Natural killer cell (primary cell): Measurements from ENCODE around the gene SLC9C1. TPM values are rescaled to one million over a fixed set of nuclear protein-coding genes. Genes with fewer than 3 reads are reported as not detected.

Experiments used
- ATAC-seq, 3 donors: fragments of 150-1000 bp in 2 of 3; fragments of 200-7000 bp in 1 of 3; cut with Tn5 transposase; 1 replicate in 1 of 3; 2 replicates in 2 of 3; pipeline ENCODE4 v1.10.0; 2021; ENCODE audit warnings: mild to moderate bottlenecking in 2 of 3, moderate library complexity in 2 of 3
- DNase-seq, 2 donors: peaks; one replicate each; pipeline versions ENCODE4 v3.0.0 to v3.0.0-alpha.2; 2013 to 2021; ENCODE audit warnings: mixed read lengths in 1 of 2
- H3K27ac ChIP-seq: one replicate; pipeline ENCODE4 v1.5.1; 2013; ENCODE audit warnings: mild to moderate bottlenecking, low read length
- H3K27me3 ChIP-seq: one replicate; pipeline ENCODE4 v1.6.1; 2013; ENCODE audit warnings: low read length; ENCODE audit not compliant: control insufficient read depth, insufficient read depth
- H3K36me3 ChIP-seq: one replicate; pipeline ENCODE4 v1.6.1; 2013; ENCODE audit warnings: low read length; ENCODE audit not compliant: control insufficient read depth, insufficient read depth
- H3K4me1 ChIP-seq: one replicate; pipeline ENCODE4 v1.6.1; 2013; ENCODE audit warnings: low read length; ENCODE audit not compliant: control insufficient read depth, insufficient read depth
- H3K4me3 ChIP-seq: one replicate; pipeline ENCODE4 v1.5.1; 2013; ENCODE audit warnings: low read length
- H3K9me3 ChIP-seq: one replicate; pipeline ENCODE4 v1.6.1; 2013; ENCODE audit warnings: low read length; ENCODE audit not compliant: control insufficient read depth, insufficient read depth
- H3K27ac Mint-ChIP-seq, 2 donors: one replicate each; pipeline ENCODE4 v1.8.0; 2022; ENCODE audit warnings: mild to moderate bottlenecking in 2 of 2, mixed read lengths in 2 of 2, moderate library complexity in 1 of 2
- H3K27me3 Mint-ChIP-seq, 2 donors: one replicate each; pipeline ENCODE4 v1.8.0; 2022; ENCODE audit warnings: low read depth in 2 of 2, mixed read lengths in 2 of 2
- H3K36me3 Mint-ChIP-seq: one replicate; pipeline ENCODE4 v1.8.0; 2022; ENCODE audit warnings: mixed read lengths
- H3K4me1 Mint-ChIP-seq, 2 donors: one replicate each; pipeline ENCODE4 v1.8.0; 2022; ENCODE audit warnings: mixed read lengths in 2 of 2
- H3K4me3 Mint-ChIP-seq: one replicate; pipeline ENCODE4 v1.8.0; 2022; ENCODE audit warnings: mild to moderate bottlenecking, moderate library complexity, mixed read lengths
- H3K9me3 Mint-ChIP-seq, 2 donors: one replicate each; pipeline ENCODE4 v1.8.0; 2022; ENCODE audit warnings: mixed read lengths in 2 of 2
- CTCF ChIP-seq: fragments of 200-600 bp; IDR thresholded peaks from one replicate; pipeline ENCODE4 v1.8.0; 2022; ENCODE audit warnings: antibody characterized with exemption
- whole genome bisulfite sequencing: methylation state at CpG from one replicate; pipeline ENCODE4 v1.1.7; 2013; ENCODE audit warnings: missing lambda C conversion rate; ENCODE audit not compliant: insufficient coverage; 5-methylcytosine and 5-hydroxymethylcytosine counted together
- intact Hi-C: fragments of 100-400 bp; cut with micrococcal nuclease; formaldehyde crosslinking; loops from one replicate; pipeline ENCODE4 v1.14.2; 2022
- total RNA-seq, 4 donors: library from RNA; stranded (reverse); fragments of 120-200 nt in 1 of 4; gene quantifications; one replicate each; pipeline versions ENCODE4 v1.2.3 to v1.2.4, GENCODE V29; 2013 to 2022

SLC9C1 gene
- total RNA-seq, 3 donors from 2014 or later (not counting 1 experiment from before 2014, with no cell fraction given), result not detected

DNA sequence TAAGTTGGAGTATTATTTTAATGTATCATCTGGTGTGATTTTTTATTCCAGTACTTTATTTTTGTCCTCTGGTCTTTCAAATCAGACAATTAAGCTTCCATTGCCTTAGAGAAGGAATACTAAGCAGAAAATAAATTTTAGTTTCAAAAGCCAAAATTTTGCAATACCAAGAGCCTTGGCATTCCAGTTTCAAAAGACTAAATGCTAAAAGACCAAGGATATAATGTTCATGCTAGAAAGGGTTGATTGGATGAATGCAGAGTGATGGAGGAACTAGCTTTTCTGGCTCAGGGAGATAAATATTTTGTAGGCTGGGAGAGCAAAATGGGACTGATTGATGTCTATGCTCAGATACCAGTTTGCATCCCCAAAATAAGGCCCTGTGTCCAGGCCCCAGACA is 45.1 kb upstream of the SLC9C1 start:
- Histone ChIP-seq H3K27me3 (no peaks in the 10 kb centered on the region), H3K4me1 (no peaks in the 10 kb centered on the region), H3K4me3 (no peak overlapping the region), H3K9me3 (no peaks in the 10 kb centered on the region), H3K27ac (no peak overlapping the region), H3K36me3 (no peaks in the 10 kb centered on the region)
- H3K27ac Mint-ChIP-seq, result no peak overlapping the region
- H3K4me1 Mint-ChIP-seq, result no peaks in the 10 kb centered on the region
- DNase-seq (no peak), ATAC-seq (no peak)
- no peaks in the 10 kb centered on the region for H3K36me3 Mint-ChIP-seq
- intact Hi-C loops, result no loop called here
- H3K27me3 Mint-ChIP-seq, result peaks cover 13 to 25% of the 10 kb centered on the region in 2 donors
- no peak for TF ChIP-seq CTCF
- H3K9me3 Mint-ChIP-seq, result no peaks in the 10 kb centered on the region
- no peak overlapping the region for H3K4me3 Mint-ChIP-seq

DNA sequence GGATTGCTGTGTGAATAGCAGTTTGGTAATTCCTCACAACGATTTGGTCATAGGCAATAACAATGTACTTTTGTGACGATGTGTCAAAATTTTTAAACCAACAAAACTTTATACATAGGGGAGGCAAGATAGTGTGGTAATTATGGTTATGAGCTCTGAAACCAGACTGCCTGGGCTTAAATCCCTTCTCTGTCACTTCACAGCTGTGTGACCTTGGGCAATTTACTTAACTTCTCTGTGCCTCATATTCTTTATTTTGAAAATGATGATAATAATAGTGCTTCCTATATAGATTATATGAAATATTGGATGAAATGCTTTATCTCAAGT is 44.7 kb upstream of the SLC9C1 start:
- no peaks in the 10 kb centered on the region for H3K9me3 Mint-ChIP-seq
- intact Hi-C loops, result no loop called here
- TF ChIP-seq CTCF, result no peak
- Histone ChIP-seq H3K36me3 (no peaks in the 10 kb centered on the region), H3K27me3 (no peaks in the 10 kb centered on the region), H3K4me3 (no peak overlapping the region), H3K27ac (no peak overlapping the region), H3K4me1 (no peaks in the 10 kb centered on the region), H3K9me3 (no peaks in the 10 kb centered on the region)
- H3K36me3 Mint-ChIP-seq, result no peaks in the 10 kb centered on the region
- no peak for ATAC-seq
- H3K27me3 Mint-ChIP-seq, result peaks cover 17 to 30% of the 10 kb centered on the region in 2 donors
- no peak overlapping the region for H3K4me3 Mint-ChIP-seq
- H3K27ac Mint-ChIP-seq, result no peak overlapping the region
- DNase-seq, result no peak
- peaks cover 0 to 4% of the 10 kb centered on the region in 2 donors for H3K4me1 Mint-ChIP-seq
- no CpG with 5 or more reads among the region's 2 CpGs for whole genome bisulfite sequencing

- Histone ChIP-seq H3K36me3 (no peaks in the 10 kb centered on the region), H3K27me3 (no peaks in the 10 kb centered on the region), H3K9me3 (no peaks in the 10 kb centered on the region), H3K4me3 (no peak overlapping the region), H3K27ac (no peak overlapping the region), H3K4me1 (peaks cover 5% of the 10 kb centered on the region)
- no peak for TF ChIP-seq CTCF
- WGBS, result 88% methylated on average over 5 of the region's 6 CpGs
- no peaks in the 10 kb centered on the region for H3K36me3 Mint-ChIP-seq
- DNase-seq, result no peak
- no peak overlapping the region for H3K4me3 Mint-ChIP-seq
- intact Hi-C loops, result no loop called here
- no peak for ATAC-seq
- no peak overlapping the region for H3K27ac Mint-ChIP-seq
- no peaks in the 10 kb centered on the region for H3K9me3 Mint-ChIP-seq
- peaks cover 0 to 7% of the 10 kb centered on the region in 2 donors for H3K4me1 Mint-ChIP-seq
- peaks cover 22 to 34% of the 10 kb centered on the region in 2 donors for H3K27me3 Mint-ChIP-seq
Measured at GRCh38 chr3:112338021-112338726, 44.2 kb upstream of the SLC9C1 start.

- H3K27ac ChIP-seq, result no peak overlapping the region
- peaks cover 34 to 39% of the 10 kb centered on the region in 2 donors for H3K27me3 Mint-ChIP-seq
- TF ChIP-seq CTCF, result no peak
Measured at GRCh38 chr3:112335434-112335781, 41.4 kb upstream of the SLC9C1 start.

More at GRCh38 chr3:112335434-112335781, 41.4 kb upstream of the SLC9C1 start:
- Mint-ChIP-seq H3K4me1 (peaks cover 0 to 18% of the 10 kb centered on the region in 2 donors), H3K9me3 (no peaks in the 10 kb centered on the region), H3K36me3 (no peaks in the 10 kb centered on the region), H3K27ac (no peak overlapping the region), H3K4me3 (no peak overlapping the region)
- WGBS, result 90% methylated on average over 2 of the region's 2 CpGs
- H3K36me3 ChIP-seq, result no peaks in the 10 kb centered on the region
- H3K27me3 ChIP-seq, result peaks cover 3% of the 10 kb centered on the region
- H3K4me1 ChIP-seq, result peaks cover 9% of the 10 kb centered on the region
- no peak for ATAC-seq
- no peak overlapping the region for H3K4me3 ChIP-seq
- DNase-seq, result no peak
- H3K9me3 ChIP-seq, result no peaks in the 10 kb centered on the region
- intact Hi-C loops, result no loop called here
